Loucy (cell line): ENCODE data around the gene NOL4L.

Experiments used
- EZH2phosphoT487 ChIP-seq: fragments of 200-600 bp; IDR thresholded peaks from 2 replicates; pipeline ENCODE4 v1.6.1; 2018; ENCODE audit warnings: antibody characterized with exemption, mild to moderate bottlenecking, moderate library complexity, borderline replicate concordance
- TF ChIP-seq, protein P1 (sequence below): fragments of 200-600 bp; sonication (generic); conservative IDR thresholded peaks from 2 replicates; pipeline ENCODE4 v1.5.1; 2014; ENCODE audit warnings: mild to moderate bottlenecking, antibody characterized with exemption, low read length

DNA sequence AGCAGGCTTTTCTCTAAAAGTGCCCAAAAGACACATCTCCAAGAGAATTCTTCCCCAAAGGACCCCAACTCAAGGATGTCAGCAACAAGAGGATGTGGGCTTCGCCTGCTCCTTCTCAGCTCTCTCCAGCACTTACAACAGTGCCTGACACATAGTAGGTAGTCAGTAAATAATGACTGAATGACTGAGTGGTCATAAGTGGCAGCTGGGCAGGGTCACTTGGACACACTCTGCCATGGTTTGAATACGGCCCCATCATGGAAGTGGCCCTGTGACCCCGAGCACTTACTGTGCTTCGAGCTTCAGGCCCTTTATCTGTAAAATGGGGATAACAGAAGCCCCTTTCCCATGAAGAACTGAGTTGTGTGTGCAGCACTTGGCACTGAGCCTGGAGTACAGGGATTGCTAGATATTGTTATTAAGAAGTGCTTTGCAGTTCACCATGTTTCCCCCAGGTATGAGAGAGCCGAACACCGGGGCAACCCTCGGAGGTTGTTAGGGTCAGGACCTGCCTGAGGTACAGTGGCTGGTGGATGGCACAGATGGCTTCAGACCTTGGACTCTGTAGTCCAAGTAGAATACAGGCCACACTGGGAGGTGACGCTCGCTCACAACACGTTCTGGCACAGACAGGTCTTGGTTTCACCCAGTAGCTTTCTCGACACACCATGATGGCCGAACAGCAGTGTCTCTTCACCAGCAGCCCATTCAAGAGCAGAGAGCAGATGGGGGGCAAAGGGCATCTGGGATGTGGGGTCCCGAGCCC lies 56.0 kb downstream of the NOL4L start:
- TF ChIP-seq, protein P1, sequence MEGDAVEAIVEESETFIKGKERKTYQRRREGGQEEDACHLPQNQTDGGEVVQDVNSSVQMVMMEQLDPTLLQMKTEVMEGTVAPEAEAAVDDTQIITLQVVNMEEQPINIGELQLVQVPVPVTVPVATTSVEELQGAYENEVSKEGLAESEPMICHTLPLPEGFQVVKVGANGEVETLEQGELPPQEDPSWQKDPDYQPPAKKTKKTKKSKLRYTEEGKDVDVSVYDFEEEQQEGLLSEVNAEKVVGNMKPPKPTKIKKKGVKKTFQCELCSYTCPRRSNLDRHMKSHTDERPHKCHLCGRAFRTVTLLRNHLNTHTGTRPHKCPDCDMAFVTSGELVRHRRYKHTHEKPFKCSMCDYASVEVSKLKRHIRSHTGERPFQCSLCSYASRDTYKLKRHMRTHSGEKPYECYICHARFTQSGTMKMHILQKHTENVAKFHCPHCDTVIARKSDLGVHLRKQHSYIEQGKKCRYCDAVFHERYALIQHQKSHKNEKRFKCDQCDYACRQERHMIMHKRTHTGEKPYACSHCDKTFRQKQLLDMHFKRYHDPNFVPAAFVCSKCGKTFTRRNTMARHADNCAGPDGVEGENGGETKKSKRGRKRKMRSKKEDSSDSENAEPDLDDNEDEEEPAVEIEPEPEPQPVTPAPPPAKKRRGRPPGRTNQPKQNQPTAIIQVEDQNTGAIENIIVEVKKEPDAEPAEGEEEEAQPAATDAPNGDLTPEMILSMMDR, result no peak
- no peak for TF ChIP-seq EZH2phosphoT487
